GM21723 (cell line): ENCODE measurements around the gene LSP1.

Experiments used
- ATAC-seq: cut with Tn5 transposase; IDR thresholded peaks from one replicate; pipeline ENCODE4 v1.9.1; 2021; ENCODE audit warnings: mild to moderate bottlenecking, moderate library complexity; ENCODE audit not compliant: unreplicated experiment

Gene LSP1

DNA sequence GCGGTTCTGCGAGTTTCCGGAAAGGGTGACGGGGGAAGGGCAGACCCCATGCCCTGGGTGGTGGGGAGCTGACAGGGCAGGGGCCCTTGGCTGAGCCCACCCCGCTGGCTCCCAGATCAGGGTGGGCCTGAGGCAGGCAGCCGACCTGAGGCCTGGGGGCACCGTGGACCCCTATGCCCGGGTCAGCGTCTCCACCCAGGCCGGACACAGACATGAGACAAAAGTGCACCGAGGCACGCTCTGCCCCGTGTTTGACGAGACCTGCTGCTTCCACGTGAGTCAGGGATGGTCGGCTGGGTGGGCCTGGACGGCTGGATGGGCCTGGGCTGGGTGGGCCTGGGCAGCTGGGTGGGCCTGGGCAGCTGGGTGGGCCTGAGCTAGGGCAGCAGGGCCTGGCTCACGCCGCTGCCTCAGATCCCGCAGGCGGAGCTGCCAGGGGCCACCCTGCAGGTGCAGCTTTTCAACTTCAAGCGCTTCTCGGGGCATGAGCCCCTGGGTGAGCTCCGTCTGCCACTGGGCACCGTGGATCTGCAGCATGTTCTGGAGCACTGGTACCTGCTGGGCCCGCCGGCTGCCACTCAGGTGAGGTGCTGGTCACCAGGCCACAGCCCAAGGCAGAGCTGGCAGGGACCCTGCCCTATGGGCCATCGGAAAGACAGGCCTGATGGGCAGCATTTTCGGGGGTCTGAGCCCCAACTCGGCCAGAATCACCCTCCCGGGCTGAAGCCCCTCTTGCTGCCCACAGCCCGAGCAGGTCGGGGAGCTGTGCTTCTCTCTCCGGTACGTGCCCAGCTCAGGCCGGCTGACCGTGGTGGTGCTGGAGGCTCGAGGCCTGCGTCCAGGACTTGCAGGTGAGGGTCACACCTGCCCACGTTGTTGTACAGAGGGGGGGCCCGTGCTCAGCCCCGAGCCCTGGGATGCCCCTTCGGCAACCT, 16.6 kb upstream of the LSP1 start:
- ATAC-seq: no peak

DNA sequence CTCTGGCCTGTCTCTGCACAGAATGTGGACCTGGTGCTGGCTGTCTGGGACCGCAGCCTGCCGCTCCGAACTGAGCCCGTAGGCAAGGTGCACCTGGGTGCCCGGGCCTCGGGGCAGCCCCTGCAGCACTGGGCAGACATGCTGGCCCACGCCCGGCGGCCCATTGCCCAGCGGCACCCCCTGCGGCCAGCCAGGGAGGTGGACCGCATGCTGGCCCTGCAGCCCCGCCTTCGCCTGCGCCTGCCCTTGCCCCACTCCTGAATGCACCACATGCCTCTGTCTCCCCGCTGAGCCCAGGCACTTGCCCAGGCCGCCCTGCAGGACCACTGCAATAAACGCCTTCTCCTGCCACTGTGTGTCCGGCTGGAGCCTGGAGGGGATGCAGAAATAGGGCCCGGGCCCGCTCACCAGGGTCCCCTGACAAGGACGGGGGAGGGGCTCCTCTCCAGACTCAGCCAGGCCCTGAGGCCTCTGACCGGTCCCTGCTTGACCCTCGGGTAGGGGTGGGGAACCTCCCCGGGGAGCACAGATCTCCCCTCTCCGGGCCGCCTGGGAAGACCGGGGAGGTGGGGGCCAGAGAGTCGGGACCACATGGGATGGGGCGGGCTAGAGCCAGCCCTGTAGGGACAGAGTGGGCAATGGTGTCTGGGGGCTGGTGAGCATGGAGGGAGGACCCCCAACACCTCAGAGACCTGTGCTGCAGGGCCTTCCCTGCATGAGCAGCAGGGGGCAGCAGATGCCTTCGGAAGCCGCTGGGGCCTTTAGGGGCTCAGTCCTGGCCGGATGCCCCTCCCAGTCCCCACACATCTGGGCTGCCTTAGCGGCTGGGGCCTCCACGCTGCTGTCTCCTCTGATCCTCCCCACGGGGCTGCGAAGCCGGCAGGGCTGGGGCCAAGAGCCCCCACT, 15.5 kb upstream of the LSP1 start:
- ATAC-seq: peak; percentile 61

DNA sequence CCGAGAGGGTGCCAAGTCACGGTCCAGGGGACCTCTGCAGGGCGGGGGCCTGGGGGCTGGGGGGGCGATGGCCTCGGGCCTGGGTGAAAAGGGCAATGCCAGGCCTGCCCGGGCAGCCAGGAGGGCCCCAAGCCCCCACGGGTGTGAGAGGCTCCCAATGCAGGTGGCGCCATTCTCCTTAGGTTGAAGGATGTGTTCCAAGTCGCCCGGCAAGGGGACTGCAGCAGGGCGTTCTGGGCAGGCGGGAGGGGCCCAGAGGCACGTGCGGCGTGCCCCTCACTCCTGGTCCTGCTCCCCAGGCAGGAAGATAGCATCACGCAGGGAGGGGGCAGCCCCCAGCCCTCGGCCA, 14.8 kb upstream of the LSP1 start:
- ATAC-seq: peak; percentile 5

DNA sequence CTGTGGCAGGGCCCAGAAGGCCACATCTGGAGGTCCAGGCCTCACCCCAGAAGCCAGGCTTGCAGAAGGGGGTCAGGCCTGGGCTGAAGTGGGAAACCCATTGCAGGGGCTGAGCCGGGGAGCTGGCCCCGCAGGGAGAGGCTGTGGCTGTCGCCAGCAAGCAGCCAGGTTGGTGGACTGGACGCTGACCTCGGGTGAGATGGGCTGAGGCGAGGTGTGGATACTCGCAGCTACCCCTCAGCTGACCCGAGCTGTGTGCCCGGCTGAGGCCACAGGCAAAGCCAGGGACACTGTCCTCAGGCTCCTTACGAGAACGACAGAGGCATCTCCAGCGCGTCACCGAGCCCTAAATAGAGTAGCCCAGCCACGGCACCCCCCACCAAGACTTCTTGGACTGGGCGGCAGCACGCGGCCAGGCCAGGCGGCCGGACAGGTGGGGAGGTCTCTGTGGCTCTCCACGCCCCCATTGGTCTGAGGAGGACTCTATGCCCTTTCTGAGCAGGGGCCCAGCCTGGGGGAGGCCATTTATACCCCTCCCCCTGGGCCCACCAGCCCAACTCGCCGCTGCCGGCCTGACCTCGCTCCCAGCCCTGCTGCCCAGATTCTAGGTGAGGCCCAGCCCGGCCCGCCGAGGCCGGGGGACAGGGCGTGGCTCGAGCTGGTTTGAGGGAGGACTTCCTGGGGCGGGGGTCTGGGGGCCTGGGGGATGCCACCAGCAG, 14.3 kb upstream of the LSP1 start, which contains the start of gene TNNI2:
Gene TNNI2, plus strand, starts transcription at position 556 of the 719 bp plus-strand sequence. CDS start 716 bp downstream, outside the sequence.
- no peak for ATAC-seq

DNA sequence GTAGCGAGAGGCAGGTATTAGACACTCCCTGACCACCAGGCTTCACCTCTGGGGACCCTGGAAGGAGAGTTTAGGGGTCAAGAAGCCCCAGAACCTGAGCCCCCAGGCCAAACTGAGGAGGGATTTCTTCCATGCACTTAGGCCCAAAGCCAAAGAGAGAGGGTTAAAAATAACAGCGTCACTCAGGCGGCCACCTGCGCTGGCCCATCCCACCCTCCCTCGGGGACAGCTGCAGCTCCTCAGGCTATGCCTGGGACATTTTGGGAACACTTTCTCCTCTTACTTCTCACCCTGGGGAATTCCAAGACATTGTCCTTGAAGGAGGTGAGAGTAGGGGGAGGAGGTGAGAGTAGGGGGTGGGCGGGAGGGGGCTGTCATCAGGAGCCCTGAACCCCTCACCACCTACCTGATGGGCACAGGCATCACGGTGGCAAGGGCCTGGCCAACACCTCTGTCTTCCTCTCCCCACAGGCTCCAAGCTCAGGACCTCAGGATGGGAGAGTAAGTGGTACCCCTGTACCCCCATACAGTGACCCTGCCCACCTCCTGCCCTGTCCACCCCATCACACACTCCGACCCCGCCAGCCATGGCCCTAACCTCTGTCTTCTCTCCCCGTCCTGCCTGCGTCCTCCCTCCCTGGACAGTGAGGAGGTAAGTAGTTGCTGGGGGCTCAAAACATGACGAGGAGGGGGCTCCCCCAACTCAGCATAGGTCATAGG, 13.5 kb upstream of the LSP1 start:
- no peak for ATAC-seq

DNA sequence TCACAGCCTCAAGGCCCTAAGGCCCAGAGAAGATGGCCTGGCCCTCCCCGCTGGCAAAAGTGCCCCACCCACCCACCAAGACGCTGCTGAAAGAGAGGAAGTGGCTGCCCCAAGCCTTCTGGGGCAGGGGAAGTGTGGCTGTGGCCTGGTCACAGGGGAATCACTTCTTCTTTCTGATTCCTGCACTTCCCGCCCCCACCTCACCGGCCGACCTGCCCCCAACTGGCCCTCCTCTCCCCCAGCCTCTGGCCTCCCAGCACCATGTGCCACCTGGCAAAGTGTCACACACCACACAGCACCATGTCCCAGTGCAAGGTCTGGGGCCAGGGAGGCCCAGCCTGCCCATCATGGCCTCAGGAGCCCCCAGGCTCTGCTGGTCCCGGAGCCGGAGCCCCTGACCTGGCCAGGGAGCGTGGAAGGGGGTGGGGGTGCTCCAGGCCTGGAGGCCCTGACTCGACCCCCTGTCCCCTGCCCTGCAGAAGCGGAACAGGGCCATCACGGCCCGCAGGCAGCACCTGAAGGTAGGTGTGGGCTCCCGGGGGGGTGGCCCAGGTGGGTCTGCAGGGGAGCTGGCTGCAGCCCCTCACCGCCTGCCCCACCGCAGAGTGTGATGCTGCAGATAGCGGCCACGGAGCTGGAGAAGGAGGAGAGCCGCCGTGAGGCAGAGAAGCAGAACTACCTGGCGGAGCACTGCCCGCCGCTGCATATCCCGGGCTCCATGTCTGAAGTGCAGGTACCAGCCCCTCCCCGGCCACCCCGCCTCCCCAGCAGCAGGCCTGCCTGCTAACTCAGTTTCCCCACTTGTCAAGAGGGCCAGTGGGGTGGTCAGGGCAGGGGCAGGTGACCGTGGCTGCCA, 12.7 kb upstream of the LSP1 start:
- ATAC-seq: peak; percentile 46

DNA sequence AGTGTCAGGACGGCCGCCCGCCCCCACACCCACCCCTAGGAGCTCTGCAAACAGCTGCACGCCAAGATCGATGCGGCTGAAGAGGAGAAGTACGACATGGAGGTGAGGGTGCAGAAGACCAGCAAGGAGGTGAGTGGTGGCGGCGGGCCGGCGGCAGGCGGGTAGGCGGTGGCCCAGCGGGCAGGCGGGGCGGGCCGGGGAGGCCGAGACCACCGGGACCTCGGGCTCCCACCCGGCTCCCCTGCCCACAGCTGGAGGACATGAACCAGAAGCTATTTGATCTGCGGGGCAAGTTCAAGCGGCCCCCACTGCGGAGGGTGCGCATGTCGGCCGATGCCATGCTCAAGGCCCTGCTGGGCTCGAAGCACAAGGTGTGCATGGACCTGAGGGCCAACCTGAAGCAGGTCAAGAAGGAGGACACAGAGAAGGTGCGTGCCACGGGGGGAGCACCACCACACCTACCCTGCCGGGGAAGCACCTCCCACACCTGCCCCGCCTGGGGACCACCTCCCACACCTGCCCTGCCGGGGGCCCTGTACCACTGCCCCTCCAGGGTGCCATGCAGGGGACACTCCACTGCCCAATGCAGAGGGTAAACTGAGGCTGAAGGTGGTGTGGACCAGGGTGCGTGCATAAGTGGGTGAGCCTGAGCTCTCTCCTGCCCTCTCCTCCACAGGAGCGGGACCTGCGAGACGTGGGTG, 12.0 kb upstream of the LSP1 start:
- ATAC-seq: no peak

DNA sequence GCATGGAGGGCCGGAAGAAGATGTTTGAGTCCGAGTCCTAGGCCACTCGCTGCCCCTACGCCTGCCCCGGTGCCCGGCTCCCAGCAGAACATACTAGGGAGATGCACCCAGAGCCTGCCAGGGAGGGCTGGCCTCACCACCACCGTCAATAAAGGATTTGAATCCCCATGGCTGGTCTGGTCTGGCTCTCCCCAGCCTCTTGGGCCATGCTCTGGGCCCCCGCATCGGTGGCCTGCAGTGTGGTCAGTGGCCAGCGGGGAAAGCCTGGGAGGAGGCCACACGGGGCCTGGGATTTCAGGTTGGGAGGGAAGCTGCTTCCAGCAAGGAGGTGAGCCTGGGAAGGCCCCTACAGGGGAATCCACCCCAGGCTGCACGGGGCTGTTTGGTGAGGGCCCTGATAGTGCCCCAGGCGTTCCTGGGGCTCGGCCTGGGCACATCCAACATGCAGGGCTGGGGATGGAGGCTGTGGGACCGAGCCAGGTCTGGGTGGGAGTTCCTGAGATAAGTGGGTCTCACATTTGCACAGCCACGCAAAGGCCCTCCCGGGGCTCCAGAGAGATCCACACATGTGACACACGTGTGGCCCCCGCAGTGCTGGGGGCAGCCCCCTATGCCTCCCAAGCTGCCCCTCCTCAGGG, 11.3 kb upstream of the LSP1 start:
- no peak for ATAC-seq

DNA sequence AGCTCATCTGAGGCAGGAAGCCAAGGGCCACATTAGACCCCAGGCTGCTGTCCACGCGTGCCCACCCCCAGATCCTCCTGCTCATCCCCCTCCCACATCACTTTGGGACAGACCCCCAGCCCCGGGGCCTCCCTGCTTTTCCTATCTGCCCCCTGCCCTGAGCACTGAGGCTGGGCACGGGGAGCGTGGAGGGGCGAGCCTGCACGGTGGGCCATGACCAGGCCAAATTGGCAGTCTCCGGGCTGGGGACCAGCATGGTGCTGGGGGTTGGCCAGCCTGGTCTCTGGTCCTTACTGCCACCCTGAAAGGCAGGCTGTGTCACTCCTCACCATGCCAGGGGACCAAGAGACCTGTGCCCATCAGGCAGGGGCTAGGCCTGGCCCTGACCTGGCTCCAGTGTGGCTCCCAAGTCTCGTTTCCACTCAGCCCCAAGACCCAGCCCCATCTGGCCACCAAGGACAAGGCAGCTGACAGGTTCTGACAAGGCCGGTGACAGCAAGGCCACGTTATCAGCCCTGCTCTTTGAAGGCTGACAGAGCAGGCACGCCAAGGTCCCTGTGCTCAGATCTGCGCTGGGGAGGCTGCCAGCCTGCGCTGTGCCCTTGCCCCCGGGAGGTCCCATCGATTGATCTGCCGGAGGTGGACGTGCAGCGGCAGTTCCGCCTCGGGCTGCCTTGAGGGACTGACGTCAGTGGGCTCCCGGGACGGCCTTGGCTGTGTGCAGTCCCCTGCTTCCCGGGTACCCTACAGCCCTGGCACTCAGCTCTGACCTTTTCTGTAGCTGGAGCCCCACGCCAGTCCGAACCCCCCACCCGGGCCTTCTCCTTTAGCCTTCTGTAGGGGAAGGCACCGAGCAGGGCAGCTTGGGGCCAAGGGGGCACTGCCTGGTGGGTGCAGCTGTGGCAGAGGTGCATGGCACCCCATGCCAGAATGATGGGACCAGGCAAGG, 10.5 kb upstream of the LSP1 start:
- no peak for ATAC-seq

DNA sequence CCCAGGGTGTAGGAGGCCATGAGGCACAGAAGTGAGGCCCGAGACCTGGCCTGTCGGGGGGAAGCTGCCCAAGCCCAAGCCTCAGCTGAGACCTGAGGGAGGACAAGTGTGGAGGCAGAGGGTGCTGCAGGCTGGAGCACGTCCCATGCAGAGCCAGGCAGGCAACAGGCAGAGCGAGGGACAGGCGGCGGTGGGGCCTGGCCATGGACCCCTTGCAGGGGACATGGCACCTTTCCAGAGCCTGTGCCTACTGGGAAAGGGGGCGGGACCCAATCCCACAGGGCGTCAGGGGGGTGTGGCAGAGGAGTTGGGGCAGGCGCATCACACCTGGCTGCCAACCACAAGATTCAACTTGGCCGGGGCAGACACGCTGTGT, 9.8 kb upstream of the LSP1 start:
- no peak for ATAC-seq

DNA sequence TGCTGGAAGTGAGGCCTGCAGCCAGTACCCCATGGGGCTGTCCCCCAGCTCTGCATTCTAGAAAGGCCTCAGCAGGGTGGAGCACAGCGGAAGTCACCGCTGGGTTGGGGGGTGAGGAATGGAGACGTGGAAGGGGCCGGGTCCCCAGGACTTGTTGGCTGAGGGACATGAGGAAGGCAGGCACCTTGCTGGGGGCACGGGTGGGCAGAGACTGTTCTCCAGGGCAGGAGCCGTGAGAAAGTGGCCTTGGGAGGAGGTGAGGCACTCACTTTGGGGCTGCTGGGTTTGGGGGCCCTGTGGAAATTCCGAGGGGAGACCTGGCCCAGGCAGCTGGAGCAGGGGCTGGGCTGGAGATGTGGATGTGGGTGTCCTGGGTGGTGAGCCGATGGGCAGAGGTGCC, 9.1 kb upstream of the LSP1 start:
- no peak for ATAC-seq

DNA sequence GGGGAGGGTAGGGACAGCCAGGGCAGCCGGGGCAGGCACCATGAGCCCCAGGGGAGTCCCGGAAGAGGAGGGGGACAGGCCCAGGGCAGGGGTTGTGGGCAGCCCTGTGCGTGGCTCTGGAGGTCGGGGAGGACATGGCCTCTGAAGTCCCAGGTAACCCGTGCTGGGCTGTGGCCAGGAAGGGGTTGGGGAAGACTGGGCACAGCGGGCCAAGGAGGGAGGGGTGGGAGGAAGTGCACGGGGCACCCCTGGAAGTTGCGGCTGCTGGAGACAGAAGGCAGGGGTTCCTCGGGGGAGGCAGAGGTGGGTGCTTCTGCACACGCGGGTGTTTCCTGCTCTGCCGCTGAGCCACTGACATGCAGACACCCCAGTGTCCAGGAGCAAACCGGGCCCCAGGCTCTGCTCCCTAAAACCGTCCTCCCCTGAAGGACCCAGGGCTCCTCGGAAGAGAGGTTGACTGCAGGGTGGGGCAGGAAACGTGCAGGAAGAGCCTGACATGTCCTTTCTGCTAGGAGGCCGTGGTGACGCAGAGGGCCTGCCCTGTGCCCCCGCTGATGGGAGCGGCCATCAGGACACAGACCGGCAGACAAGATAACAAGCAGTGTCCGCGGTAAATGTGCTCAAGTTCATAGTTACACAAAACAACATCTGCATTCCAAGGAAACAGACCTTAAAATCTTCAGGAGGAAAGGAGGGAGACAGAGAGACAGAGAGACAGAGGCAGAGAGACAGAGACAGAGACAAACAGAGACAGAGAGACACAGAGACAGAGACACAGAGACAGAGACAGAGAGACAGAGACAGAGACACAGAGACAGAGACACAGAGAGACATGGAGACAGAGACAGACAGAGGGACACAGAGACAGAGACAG, 8.4 kb upstream of the LSP1 start:
- ATAC-seq: no peak

DNA sequence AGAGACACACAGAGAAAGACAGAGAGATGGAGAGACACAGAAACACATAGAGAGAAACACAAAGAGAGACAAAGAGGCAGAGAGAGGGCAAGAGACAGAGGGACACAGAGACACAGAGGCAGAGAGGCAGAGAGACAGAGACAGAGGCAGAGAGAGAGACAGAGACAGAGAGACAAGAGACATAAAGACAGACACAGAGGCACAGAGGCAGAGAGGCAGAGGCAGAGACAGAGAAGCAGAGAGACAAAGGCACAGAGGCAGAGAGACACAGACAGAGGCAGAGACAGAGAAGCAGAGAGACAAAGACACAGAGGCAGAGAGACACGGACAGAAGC, 7.8 kb upstream of the LSP1 start:
- no peak for ATAC-seq

DNA sequence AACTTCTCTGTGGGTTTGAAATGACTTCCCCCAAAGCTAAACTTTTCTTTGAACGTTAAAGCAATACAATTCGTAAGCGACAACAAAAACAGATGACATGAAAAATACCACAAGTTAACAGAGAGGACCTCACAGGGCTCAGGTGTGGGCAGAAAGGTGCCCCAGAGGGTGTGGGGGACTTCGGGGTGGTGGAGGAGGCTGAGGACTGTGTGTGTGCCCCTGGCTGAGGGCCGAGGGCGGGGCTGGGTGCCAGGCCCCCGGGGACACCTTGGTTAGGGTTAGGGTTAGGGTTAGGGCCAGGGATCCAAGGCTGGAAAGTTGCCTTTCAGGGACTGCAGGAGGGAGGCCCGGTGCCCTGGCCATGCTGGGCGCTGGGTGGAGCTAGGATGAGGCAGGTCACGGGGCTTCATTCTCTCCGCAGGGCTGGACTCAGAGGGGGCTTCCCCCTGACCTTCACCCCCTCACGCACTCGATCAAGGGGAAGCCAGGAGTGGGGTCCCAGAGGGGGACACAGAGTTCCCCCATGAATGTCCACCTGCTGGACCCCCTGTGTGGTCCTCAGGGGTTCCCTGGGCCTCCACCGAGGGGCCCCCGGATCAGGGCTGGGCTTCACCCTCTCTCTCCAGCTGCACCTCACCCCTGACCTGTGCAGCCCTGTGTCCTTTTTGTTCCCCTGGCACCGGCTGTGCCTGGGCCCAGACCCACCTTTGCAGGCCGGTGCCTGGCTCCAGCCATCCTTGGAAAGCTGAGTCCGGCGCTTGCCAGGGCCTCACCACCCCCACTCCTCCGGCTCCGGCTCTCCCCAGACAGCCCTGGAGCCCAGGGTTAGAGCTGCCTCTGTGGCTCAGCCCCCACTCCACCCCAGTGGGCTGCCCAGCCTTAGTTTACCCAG, 7.1 kb upstream of the LSP1 start:
- no peak for ATAC-seq

DNA sequence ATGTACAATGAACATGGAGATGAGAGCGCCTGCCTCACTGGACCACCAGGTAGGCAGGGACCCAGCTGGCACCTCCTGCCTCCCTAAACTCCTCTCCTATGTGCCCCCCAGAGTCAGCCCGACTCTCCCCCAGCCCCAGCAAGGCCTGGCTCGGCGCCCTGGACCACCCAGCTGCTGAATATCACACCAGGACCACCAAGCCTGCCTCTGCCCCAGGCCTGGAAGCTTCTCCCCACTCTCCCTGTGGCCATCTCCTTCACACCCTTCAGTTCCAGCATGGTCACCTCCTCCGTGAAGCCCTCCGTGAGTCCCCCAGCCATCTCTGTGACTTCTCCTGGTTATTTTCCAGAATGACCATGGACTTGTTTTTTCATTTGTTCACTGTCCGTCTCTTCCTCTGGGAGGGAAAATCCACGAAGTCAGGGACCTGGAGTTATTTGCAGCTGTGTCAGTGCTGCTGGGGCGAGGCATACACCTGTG, 6.4 kb upstream of the LSP1 start:
- ATAC-seq: no peak
